Tibial artery (tissue), 4 donors: ENCODE measurements around the gene EHBP1.

Source experiments
- DNase-seq, 2 donors: peaks; one replicate each; pipeline ENCODE4 v3.0.0-alpha.2; 2019
- H3K27ac ChIP-seq, 2 donors: fragments of 200-600 bp; sonication (generic) in 1 of 2; 1 replicate in 1 of 2; 2 replicates in 1 of 2; pipeline ENCODE4 v1.5.1; 2018 to 2019; ENCODE audit warnings: mild to moderate bottlenecking in 1 of 2
- H3K27me3 ChIP-seq, 2 donors: fragments of 200-600 bp; sonication (generic) in 1 of 2; one replicate each; pipeline versions ENCODE4 v1.5.1 to v1.6.0; 2016 to 2019
- H3K36me3 ChIP-seq, 3 donors: fragments of 200-600 bp; sonication (generic) in 2 of 3; one replicate each; pipeline ENCODE4 v1.5.1; 2016 to 2019; ENCODE audit warnings: mild to moderate bottlenecking in 2 of 3
- H3K4me1 ChIP-seq, 4 donors: fragments of 200-600 bp; sonication (generic) in 2 of 4; 1 replicate in 3 of 4; 2 replicates in 1 of 4; pipeline ENCODE4 v1.5.1; 2016 to 2019
- H3K4me3 ChIP-seq, 2 donors: fragments of 200-600 bp; sonication (generic) in 1 of 2; 1 replicate in 1 of 2; 2 replicates in 1 of 2; pipeline ENCODE4 v1.5.1; 2018 to 2019; ENCODE audit warnings: mild to moderate bottlenecking in 2 of 2
- H3K9me3 ChIP-seq, 3 donors: fragments of 200-600 bp; sonication (generic) in 1 of 3; one replicate each; pipeline ENCODE4 v1.5.1; 2016 to 2019
- CTCF ChIP-seq, 2 experiments: fragments of 200-600 bp in 1 of 2; fragments of 450-650 bp in 1 of 2; IDR thresholded peaks; one replicate each; pipeline ENCODE4 v1.5.1; 2017 to 2019; ENCODE audit warnings: antibody characterized with exemption in 2 of 2, mild to moderate bottlenecking in 1 of 2, moderate library complexity in 1 of 2
- intact Hi-C: fragments of 100-400 bp; cut with DNase I; formaldehyde crosslinking; loops from one replicate; pipeline ENCODE4 v1.15.0; 2023; ENCODE audit warnings: low total_unique reads

EHBP1 gene

GRCh38 chr2:62770629-62771028, 65.1 kb downstream of the EHBP1 start:
- Histone ChIP-seq H3K9me3 (no peaks in the 10 kb centered on the region), H3K27ac (no peak overlapping the region), H3K27me3 (no peaks in the 10 kb centered on the region), H3K4me1 (peaks cover 0 to 5% (median 0%) of the 10 kb centered on the region in 4 donors), H3K4me3 (no peak overlapping the region), H3K36me3 (no peaks in the 10 kb centered on the region)
- DNase-seq = no peak
- no peak for TF ChIP-seq CTCF (IDR thresholded peaks at IDR 0.05)
- intact Hi-C loops = no loop called here

- no peak for DNase-seq
- no peak overlapping the region for H3K27ac ChIP-seq
- no peaks in the 10 kb centered on the region for H3K27me3 ChIP-seq
- H3K4me3 ChIP-seq = no peak overlapping the region
- no peaks in the 10 kb centered on the region for H3K9me3 ChIP-seq
- peaks cover 0 to 5% (median 0%) of the 10 kb centered on the region in 4 donors for H3K4me1 ChIP-seq
- H3K36me3 ChIP-seq = no peaks in the 10 kb centered on the region
- intact Hi-C loops = loop anchor here (1.0 kb wide), 1 partner anchor 317 kb away; no protein-coding TSS in a partner anchor
- peak; percentile 73 to 88 for TF ChIP-seq CTCF (IDR thresholded peaks at IDR 0.05)
Observed at GRCh38 chr2:62774555-62775366, 69.2 kb downstream of the EHBP1 start.

GRCh38 chr2:62775367-62775668, 69.8 kb downstream of the EHBP1 start:
- TF ChIP-seq CTCF (IDR thresholded peaks at IDR 0.05) = no peak
- H3K27me3 ChIP-seq = no peaks in the 10 kb centered on the region
- DNase-seq = no peak
- no peak overlapping the region for H3K4me3 ChIP-seq
- H3K27ac ChIP-seq = no peak overlapping the region
- intact Hi-C loops = loop anchor here (1.0 kb wide), 1 partner anchor 318 kb away; no protein-coding TSS in a partner anchor
- H3K36me3 ChIP-seq = no peaks in the 10 kb centered on the region
- peaks cover 0 to 5% (median 0%) of the 10 kb centered on the region in 4 donors for H3K4me1 ChIP-seq
- no peaks in the 10 kb centered on the region for H3K9me3 ChIP-seq

GRCh38 chr2:62783679-62784078, 78.2 kb downstream of the EHBP1 start:
- intact Hi-C loops = no loop called here
- DNase-seq = no peak
- TF ChIP-seq CTCF (IDR thresholded peaks at IDR 0.05) = no peak

GRCh38 chr2:62784341-62784740, 78.8 kb downstream of the EHBP1 start:
- TF ChIP-seq CTCF (IDR thresholded peaks at IDR 0.05) = no peak
- Histone ChIP-seq H3K27ac (no peak overlapping the region), H3K4me3 (no peak overlapping the region), H3K27me3 (no peaks in the 10 kb centered on the region), H3K9me3 (no peaks in the 10 kb centered on the region), H3K4me1 (peaks cover 0 to 4% (median 1%) of the 10 kb centered on the region in 4 donors), H3K36me3 (no peaks in the 10 kb centered on the region)
- no peak for DNase-seq
- intact Hi-C loops = no loop called here

More at GRCh38 chr2:62783679-62784078, 78.2 kb downstream of the EHBP1 start:
- H3K36me3 ChIP-seq = no peaks in the 10 kb centered on the region
- H3K4me1 ChIP-seq = no peaks in the 10 kb centered on the region
- H3K27ac ChIP-seq = no peak overlapping the region
- no peak overlapping the region for H3K4me3 ChIP-seq
- no peaks in the 10 kb centered on the region for H3K9me3 ChIP-seq
- H3K27me3 ChIP-seq = no peaks in the 10 kb centered on the region
